ENCODE measurements around the gene LRRC36.

Gene LRRC36

DNA sequence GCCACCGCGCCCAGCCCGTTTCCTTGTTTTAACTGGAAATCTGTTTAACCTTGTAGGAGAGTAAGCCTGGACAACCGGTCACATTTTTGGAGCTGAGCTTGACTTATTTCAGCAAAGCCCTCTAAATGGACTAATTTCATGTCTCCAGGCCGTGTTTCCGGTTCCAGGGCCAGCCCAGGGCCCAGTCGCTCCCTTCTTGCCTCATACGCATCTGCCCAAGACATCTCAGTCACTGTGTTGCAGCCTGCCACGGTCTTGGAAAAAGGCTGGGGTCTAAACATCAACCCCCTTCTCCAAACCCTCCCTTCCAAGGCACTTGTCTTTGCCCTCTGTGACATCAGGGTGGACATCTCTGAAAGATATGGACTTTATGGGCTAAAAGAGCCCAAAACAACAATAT lies 28.3 kb upstream of the LRRC36 start:
- no peaks in the 10 kb centered on the region for H3K4me1 ChIP-seq (ENCODE audit: control insufficient read depth, low read length)
- H3K9me3 ChIP-seq (ENCODE audit: control insufficient read depth, insufficient read depth, low read length) = no peaks in the 10 kb centered on the region
- no peaks in the 10 kb centered on the region for H3K36me3 ChIP-seq (ENCODE audit: control insufficient read depth, low read length)
- peaks cover 36% of the 10 kb centered on the region for H3K27me3 ChIP-seq (ENCODE audit: control insufficient read depth, low read length)
- H3K27ac ChIP-seq (ENCODE audit: low read depth, low read length) = no peak overlapping the region
- H3F3A ChIP-seq (ENCODE audit: control insufficient read depth, insufficient read depth) = no peaks in the 10 kb centered on the region
- no peaks in the 10 kb centered on the region for H3K79me2 ChIP-seq (ENCODE audit: control insufficient read depth, low read length)
- H3K4me3 ChIP-seq (ENCODE audit: low read length) = no peak overlapping the region
- TF ChIP-seq, protein P1, sequence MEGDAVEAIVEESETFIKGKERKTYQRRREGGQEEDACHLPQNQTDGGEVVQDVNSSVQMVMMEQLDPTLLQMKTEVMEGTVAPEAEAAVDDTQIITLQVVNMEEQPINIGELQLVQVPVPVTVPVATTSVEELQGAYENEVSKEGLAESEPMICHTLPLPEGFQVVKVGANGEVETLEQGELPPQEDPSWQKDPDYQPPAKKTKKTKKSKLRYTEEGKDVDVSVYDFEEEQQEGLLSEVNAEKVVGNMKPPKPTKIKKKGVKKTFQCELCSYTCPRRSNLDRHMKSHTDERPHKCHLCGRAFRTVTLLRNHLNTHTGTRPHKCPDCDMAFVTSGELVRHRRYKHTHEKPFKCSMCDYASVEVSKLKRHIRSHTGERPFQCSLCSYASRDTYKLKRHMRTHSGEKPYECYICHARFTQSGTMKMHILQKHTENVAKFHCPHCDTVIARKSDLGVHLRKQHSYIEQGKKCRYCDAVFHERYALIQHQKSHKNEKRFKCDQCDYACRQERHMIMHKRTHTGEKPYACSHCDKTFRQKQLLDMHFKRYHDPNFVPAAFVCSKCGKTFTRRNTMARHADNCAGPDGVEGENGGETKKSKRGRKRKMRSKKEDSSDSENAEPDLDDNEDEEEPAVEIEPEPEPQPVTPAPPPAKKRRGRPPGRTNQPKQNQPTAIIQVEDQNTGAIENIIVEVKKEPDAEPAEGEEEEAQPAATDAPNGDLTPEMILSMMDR (IDR thresholded peaks at IDR 0.05; ENCODE audit: low read depth, low read length, poor library complexity, severe bottlenecking) = no peak
- no peak overlapping the region for H3K4me2 ChIP-seq (ENCODE audit: low read length)
- no peaks in the 10 kb centered on the region; the same call in 1 of the 2 replicates for H4K20me1 ChIP-seq (ENCODE audit: control insufficient read depth, insufficient read depth, low read depth, low read length)
- H3K9me2 ChIP-seq (replicated peaks; ENCODE audit: control insufficient read depth, low read length) = no peaks in the 10 kb centered on the region

GRCh38 chr16:67299269-67299668 lies 27.3 kb upstream of the LRRC36 start:
- Histone ChIP-seq H3K79me2 (ENCODE audit: control insufficient read depth, low read length) (no peaks in the 10 kb centered on the region), H3K9me2 (replicated peaks; ENCODE audit: control insufficient read depth, low read length) (no peaks in the 10 kb centered on the region), H3K9me3 (ENCODE audit: control insufficient read depth, insufficient read depth, low read length) (no peaks in the 10 kb centered on the region), H3K4me1 (ENCODE audit: control insufficient read depth, low read length) (no peaks in the 10 kb centered on the region), H3K27ac (ENCODE audit: low read depth, low read length) (no peak overlapping the region), H3K4me3 (ENCODE audit: low read length) (no peak overlapping the region), H3K4me2 (ENCODE audit: low read length) (no peak overlapping the region), H3K36me3 (ENCODE audit: control insufficient read depth, low read length) (no peaks in the 10 kb centered on the region), H3F3A (ENCODE audit: control insufficient read depth, insufficient read depth) (no peaks in the 10 kb centered on the region), H3K27me3 (ENCODE audit: control insufficient read depth, low read length) (peaks cover 37% of the 10 kb centered on the region), H4K20me1 (ENCODE audit: control insufficient read depth, insufficient read depth, low read depth, low read length) (no peaks in the 10 kb centered on the region; the same call in 1 of the 2 replicates)
- no peak for TF ChIP-seq EZH2phosphoT487 (IDR thresholded peaks at IDR 0.05; ENCODE audit: borderline replicate concordance, low read length)
- TF ChIP-seq, protein P1 (IDR thresholded peaks at IDR 0.05; ENCODE audit: low read depth, low read length, poor library complexity, severe bottlenecking) = no peak

DNA sequence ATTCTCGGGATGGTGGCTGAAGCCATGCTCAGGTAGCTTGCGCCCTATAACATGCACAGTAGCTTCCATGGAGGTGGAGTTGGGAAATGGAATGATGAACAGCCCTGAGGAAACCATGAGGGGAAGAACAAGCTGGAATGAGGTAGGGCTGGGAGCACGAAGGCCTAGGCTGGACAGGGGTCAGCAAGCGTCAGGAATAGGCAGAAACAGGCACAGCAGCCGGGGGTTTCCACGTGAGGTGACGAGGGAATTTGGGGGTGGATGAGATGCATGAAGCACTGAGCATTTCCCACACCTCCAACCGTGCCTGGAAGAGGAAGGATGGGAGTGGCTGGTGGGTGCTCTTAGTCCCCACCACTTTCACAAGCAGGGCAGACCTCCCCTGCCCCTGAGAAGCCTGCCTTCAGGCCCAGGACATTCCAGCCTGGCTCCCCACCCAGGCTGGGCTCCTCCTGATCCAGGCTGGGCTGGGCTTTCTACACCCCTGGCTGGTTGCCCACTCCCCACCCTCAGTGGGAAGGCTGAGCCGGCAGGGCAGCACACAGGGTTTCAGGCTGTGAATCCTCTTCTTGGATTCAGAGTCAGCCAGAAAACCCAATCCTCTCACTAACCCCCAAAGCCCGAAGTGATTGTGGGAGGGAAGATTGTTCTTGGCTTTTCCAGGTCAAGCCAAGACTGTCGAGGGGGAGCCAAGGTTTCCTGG lies 25.4 kb upstream of the LRRC36 start:
- no peak for TF ChIP-seq EZH2phosphoT487 (IDR thresholded peaks at IDR 0.05; ENCODE audit: borderline replicate concordance, low read length)
- TF ChIP-seq, protein P1 (IDR thresholded peaks at IDR 0.05; ENCODE audit: low read depth, low read length, poor library complexity, severe bottlenecking) = no peak
- Histone ChIP-seq H3F3A (ENCODE audit: control insufficient read depth, insufficient read depth) (no peaks in the 10 kb centered on the region), H3K9me3 (ENCODE audit: control insufficient read depth, insufficient read depth, low read length) (no peaks in the 10 kb centered on the region)

More for the DNA sequence above, 25.4 kb upstream of the LRRC36 start:
- Histone ChIP-seq H3K36me3 (ENCODE audit: control insufficient read depth, low read length) (no peaks in the 10 kb centered on the region), H3K4me2 (ENCODE audit: low read length) (no peak overlapping the region), H3K79me2 (ENCODE audit: control insufficient read depth, low read length) (no peaks in the 10 kb centered on the region), H3K27me3 (ENCODE audit: control insufficient read depth, low read length) (peaks cover 29% of the 10 kb centered on the region), H3K9me2 (replicated peaks; ENCODE audit: control insufficient read depth, low read length) (no peaks in the 10 kb centered on the region), H4K20me1 (ENCODE audit: control insufficient read depth, insufficient read depth, low read depth, low read length) (no peaks in the 10 kb centered on the region; the same call in 1 of the 2 replicates), H3K4me3 (ENCODE audit: low read length) (no peak overlapping the region), H3K4me1 (ENCODE audit: control insufficient read depth, low read length) (no peaks in the 10 kb centered on the region), H3K27ac (ENCODE audit: low read depth, low read length) (no peak overlapping the region)
